Spleen (tissue), 11 donors: ENCODE measurements around the gene TMEM92. TPM values are rescaled to one million over a fixed set of nuclear protein-coding genes. Genes with fewer than 3 reads are reported as not detected.

Source experiments
- DNase-seq: peaks from one replicate; pipeline ENCODE4 v3.0.0-alpha.2; 2020
- H3K27ac ChIP-seq, 8 donors: fragments of 200-600 bp; sonication (generic) in 7 of 8; 1 replicate in 4 of 8; 2 replicates in 4 of 8; pipeline versions ENCODE4 v1.5.0 to v1.8.0; 2016 to 2021; ENCODE audit warnings: inconsistent platforms in 4 of 8, mild to moderate bottlenecking in 4 of 8, moderate library complexity in 1 of 8
- H3K27me3 ChIP-seq, 7 donors: fragments of 200-600 bp; sonication (generic) in 6 of 7; replicated peaks in 1 of 7; 1 replicate in 4 of 7; 2 replicates in 3 of 7; pipeline versions ENCODE4 v1.5.0 to v1.8.0; 2016 to 2021; ENCODE audit warnings: inconsistent platforms in 3 of 7, mild to moderate bottlenecking in 1 of 7
- H3K36me3 ChIP-seq, 6 donors: fragments of 200-600 bp; sonication (generic) in 5 of 6; 1 replicate in 4 of 6; 2 replicates in 2 of 6; pipeline versions ENCODE4 v1.5.0 to v1.8.0; 2016 to 2021; ENCODE audit warnings: inconsistent platforms in 2 of 6
- H3K4me1 ChIP-seq, 6 donors: fragments of 200-600 bp; sonication (generic) in 5 of 6; 1 replicate in 3 of 6; 2 replicates in 3 of 6; pipeline versions ENCODE4 v1.5.0 to v1.8.0; 2016 to 2021; ENCODE audit warnings: inconsistent platforms in 3 of 6
- H3K4me3 ChIP-seq, 8 donors: fragments of 200-600 bp; sonication (generic) in 7 of 8; 1 replicate in 4 of 8; 2 replicates in 4 of 8; pipeline versions ENCODE4 v1.5.0 to v1.8.0; 2016 to 2021; ENCODE audit warnings: inconsistent platforms in 4 of 8, mild to moderate bottlenecking in 4 of 8, moderate library complexity in 2 of 8
- H3K9me3 ChIP-seq, 8 donors: fragments of 200-600 bp; sonication (generic) in 7 of 8; 1 replicate in 4 of 8; 2 replicates in 4 of 8; pipeline versions ENCODE4 v1.5.0 to v1.8.0; 2016 to 2021; ENCODE audit warnings: inconsistent platforms in 4 of 8
- CTCF ChIP-seq, 11 experiments: fragments of 200-600 bp in 7 of 11; fragments of 450-650 bp in 4 of 11; sonication (generic) in 4 of 11; IDR thresholded peaks in 8 of 11; conservative IDR thresholded peaks in 3 of 11; 1 replicate in 7 of 11; 2 replicates in 4 of 11; pipeline versions ENCODE4 v1.4.0 to v1.8.0; 2016 to 2021; ENCODE audit warnings: antibody characterized with exemption in 11 of 11, inconsistent platforms in 4 of 11, mild to moderate bottlenecking in 1 of 11
- POLR2A ChIP-seq, 3 donors: fragments of 450-650 bp; IDR thresholded peaks; one replicate each; pipeline ENCODE4 v1.5.1; 2017; ENCODE audit warnings: antibody characterized with exemption in 3 of 3, mild to moderate bottlenecking in 1 of 3
- POLR2AphosphoS5 ChIP-seq, 3 donors: sonication (generic); formaldehyde crosslinking; IDR thresholded peaks; one replicate each; pipeline ENCODE4 v1.5.1; 2017; ENCODE audit warnings: antibody characterized with exemption in 3 of 3
- WGBS, 5 donors: extraction: QIAGEN DNeasy Blood & Tissue Kit in 3 of 5; methylation state at CpG; one replicate each; pipeline versions ENCODE4 v1.1.5 to v1.1.7; 2013 to 2018; 5-methylcytosine and 5-hydroxymethylcytosine counted together
- intact Hi-C: fragments of 100-400 bp; cut with DNase I; formaldehyde crosslinking; loops from one replicate; pipeline ENCODE4 v1.15.0; 2023; ENCODE audit warnings: low total_unique reads
- polyA plus RNA-seq, 3 donors: library from polyadenylated mRNA; stranded (reverse); fragments of 200-250 nt; gene quantifications; one replicate each; pipeline ENCODE4 v1.2.1, GENCODE V29; 2013
- small RNA-seq, 4 donors: library from RNA; depleted of rRNA; stranded (forward); fragments of <200 nt; gene quantifications; one replicate each; pipeline ENCODE3, GENCODE V24; 2016
- total RNA-seq, 7 donors: library from RNA; depleted of rRNA in 3 of 7; stranded (reverse); fragments of >200 nt in 3 of 7; fragmentation: NEBNext Ultra II Directional in 4 of 7; extraction: Animal tissue kit (Norgen Biotek cat#: 25700) in 4 of 7; gene quantifications; one replicate each; pipeline versions ENCODE4 v1.1.0 to v1.2.1, GENCODE V29; 2016 to 2021
- donor health status: healthy with polysubstance abuse.
- donor health status: DM: no; HTN: no; CAD: no; lungs with moderate emphysema.
- donor health status: DM: no; HTN: no; CAD: no.
- donor health status: Bipolar disorder and iron deficiency.
- donor health status: healthy.
- donor health status: DM: no; HTN: no; CAD: no.
- donor health status: DM: yes; HTN: yes; CAD: no.

TMEM92 gene
- total and polyA plus RNA-seq, 10 donors = 0.06 to 0.49 (median 0.44) TPM; not detected in 7

- DNase-seq = no peak
- H3K9me3 ChIP-seq = no peaks in the 10 kb centered on the region
- no peaks in the 10 kb centered on the region for H3K36me3 ChIP-seq
- peaks cover 0 to 8% (median 0%) of the 10 kb centered on the region in 6 donors for H3K4me1 ChIP-seq
- no peak overlapping the region for H3K4me3 ChIP-seq
- WGBS, 5 donors = 76 to 83% (median 79%) methylated on average over 20 to 21 of the region's 21 CpGs
- intact Hi-C loops = no loop called here
- no peak for TF ChIP-seq CTCF (IDR thresholded peaks at IDR 0.05 in 8 of 11, conservative IDR thresholded peaks at IDR 0.05 in 3 of 11)
- no peak for TF ChIP-seq POLR2A (IDR thresholded peaks at IDR 0.05)
- TF ChIP-seq POLR2AphosphoS5 (IDR thresholded peaks at IDR 0.05) = no peak
- no peak overlapping the region for H3K27ac ChIP-seq
- peaks cover 0 to 22% (median 0%) of the 10 kb centered on the region in 7 donors for H3K27me3 ChIP-seq
These were observed 54.4 kb downstream of the TMEM92 start for GRCh38 chr17:50328363-50329325.

- H3K27me3 ChIP-seq = peaks cover 0 to 26% (median 0%) of the 10 kb centered on the region in 7 donors
- TF ChIP-seq CTCF (IDR thresholded peaks at IDR 0.05 in 8 of 11, conservative IDR thresholded peaks at IDR 0.05 in 3 of 11) = no peak
- no peak for TF ChIP-seq POLR2A (IDR thresholded peaks at IDR 0.05)
- no peak for TF ChIP-seq POLR2AphosphoS5 (IDR thresholded peaks at IDR 0.05)
- no peak overlapping the region for H3K4me3 ChIP-seq
- H3K9me3 ChIP-seq = no peaks in the 10 kb centered on the region
- intact Hi-C loops = no loop called here
- DNase-seq = no peak
- peaks cover 0 to 13% (median 0%) of the 10 kb centered on the region in 6 donors for H3K4me1 ChIP-seq
- no peak overlapping the region for H3K27ac ChIP-seq
- 80 to 85% (median 85%) methylated on average over 3 of the region's 3 CpGs for WGBS, 5 donors
- H3K36me3 ChIP-seq = no peaks in the 10 kb centered on the region
These were observed 55.5 kb downstream of the TMEM92 start for GRCh38 chr17:50329716-50330115.

- peaks cover 0 to 13% (median 0%) of the 10 kb centered on the region in 6 donors for H3K4me1 ChIP-seq
- H3K9me3 ChIP-seq = no peaks in the 10 kb centered on the region
- WGBS, 5 donors = 87 to 94% (median 92%) methylated on average over 11 of the region's 11 CpGs
- intact Hi-C loops = no loop called here
- peaks cover 0 to 31% (median 0%) of the 10 kb centered on the region in 7 donors for H3K27me3 ChIP-seq
- no peaks in the 10 kb centered on the region for H3K36me3 ChIP-seq
- TF ChIP-seq POLR2A (IDR thresholded peaks at IDR 0.05) (no peak), POLR2AphosphoS5 (IDR thresholded peaks at IDR 0.05) (no peak), CTCF (IDR thresholded peaks at IDR 0.05 in 8 of 11, conservative IDR thresholded peaks at IDR 0.05 in 3 of 11) (no peak)
- DNase-seq = no peak
- H3K27ac ChIP-seq = no peak overlapping the region
- no peak overlapping the region for H3K4me3 ChIP-seq
These were observed 56.0 kb downstream of the TMEM92 start for GRCh38 chr17:50330151-50330775.

Small RNAs within 50 kb of the gene (small RNA-seq; reads per million reads assigned to genes)
- 0 reads per million in 4 donors for gene SUMO2P7

Other genes starting within 250 kb of the TMEM92 start
- gene ITGA3, start 218.4 kb upstream of the TMEM92 start, total RNA-seq = 10 to 100 TPM; 22.7 to 52.3 (median 41.1) TPM
- gene ITGA3, start 218.4 kb upstream of the TMEM92 start, polyA plus RNA-seq = 10 to 100 TPM in 1 of 3 donors, 1 to 10 TPM in 2; 5.5 to 16.6 (median 8.1) TPM
- gene PDK2, start 179.1 kb upstream of the TMEM92 start, total RNA-seq = 10 to 100 TPM; 22.9 to 41.5 (median 26.1) TPM
- gene PDK2, start 179.1 kb upstream of the TMEM92 start, polyA plus RNA-seq = 10 to 100 TPM in 1 of 3 donors, 1 to 10 TPM in 2; 8.7 to 16.9 (median 9.5) TPM
- 1 to 10 TPM; 1.2 to 7.5 (median 4.1) TPM for gene SAMD14, start 144.3 kb upstream of the TMEM92 start, total RNA-seq
- 1 to 10 TPM; 1.1 to 1.9 (median 1.1) TPM for gene SAMD14, start 144.3 kb upstream of the TMEM92 start, polyA plus RNA-seq
- gene PPP1R9B, start 123.8 kb upstream of the TMEM92 start, total RNA-seq = 100 to 1,000 TPM in 4 of 7 donors, 10 to 100 TPM in 3; 54.1 to 136 (median 112) TPM
- 100 to 1,000 TPM in 1 of 3 donors, 10 to 100 TPM in 2; 30.0 to 105 (median 40.9) TPM for gene PPP1R9B, start 123.8 kb upstream of the TMEM92 start, polyA plus RNA-seq
- 1 to 10 TPM in 6 of 7 donors, not detected in 1; 1.2 to 4.7 (median 2.7) TPM for gene SGCA, start 108.5 kb upstream of the TMEM92 start, total RNA-seq
- gene SGCA, start 108.5 kb upstream of the TMEM92 start, polyA plus RNA-seq = 1 to 10 TPM; 3.7 to 5.9 (median 5.7) TPM
- gene COL1A1, start 72.8 kb upstream of the TMEM92 start, total RNA-seq = 100 to 1,000 TPM in 2 of 7 donors, 10 to 100 TPM in 4, 1 to 10 TPM in 1; 7.4 to 458 (median 65.4) TPM
- 10 to 100 TPM in 2 of 3 donors, 1 to 10 TPM in 1; 7.1 to 24.0 (median 11.3) TPM for gene COL1A1, start 72.8 kb upstream of the TMEM92 start, polyA plus RNA-seq
- 10 to 100 TPM; 17.9 to 27.3 (median 23.3) TPM for gene XYLT2, start 71.7 kb downstream of the TMEM92 start, total RNA-seq
- gene XYLT2, start 71.7 kb downstream of the TMEM92 start, polyA plus RNA-seq = 10 to 100 TPM; 10.0 to 19.1 (median 14.2) TPM
- gene MRPL27, start 98.7 kb downstream of the TMEM92 start, total RNA-seq = 10 to 100 TPM; 26.4 to 40.7 (median 34.0) TPM
- 100 to 1,000 TPM in 1 of 3 donors, 10 to 100 TPM in 2; 85.3 to 102 (median 92.8) TPM for gene MRPL27, start 98.7 kb downstream of the TMEM92 start, polyA plus RNA-seq
- gene EME1, start 98.8 kb downstream of the TMEM92 start, total RNA-seq = 1 to 10 TPM in 6 of 7 donors, under 1 TPM in 1; 0.66 to 3.6 (median 1.9) TPM
- 1 to 10 TPM; 1.1 to 3.0 (median 1.9) TPM for gene EME1, start 98.8 kb downstream of the TMEM92 start, polyA plus RNA-seq
- gene LRRC59, start 123.1 kb downstream of the TMEM92 start, total RNA-seq = 10 to 100 TPM; 38.9 to 71.3 (median 47.0) TPM
- gene LRRC59, start 123.1 kb downstream of the TMEM92 start, polyA plus RNA-seq = 10 to 100 TPM; 12.5 to 23.6 (median 18.8) TPM
- 10 to 100 TPM; 28.3 to 48.6 (median 41.9) TPM for gene ACSF2, start 151.8 kb downstream of the TMEM92 start, total RNA-seq
- 10 to 100 TPM; 21.7 to 50.0 (median 36.3) TPM for gene ACSF2, start 151.8 kb downstream of the TMEM92 start, polyA plus RNA-seq
- under 1 TPM in 1 of 7 donors, not detected in 6; 0.39 TPM for gene CHAD, start 194.4 kb downstream of the TMEM92 start, total RNA-seq
- gene CHAD, start 194.4 kb downstream of the TMEM92 start, polyA plus RNA-seq = not detected
- 10 to 100 TPM; 24.4 to 56.2 (median 39.4) TPM for gene RSAD1, start 204.4 kb downstream of the TMEM92 start, total RNA-seq
- gene RSAD1, start 204.4 kb downstream of the TMEM92 start, polyA plus RNA-seq = 10 to 100 TPM; 24.1 to 35.0 (median 30.7) TPM
- gene MYCBPAP, start 234.0 kb downstream of the TMEM92 start, total RNA-seq = 1 to 10 TPM in 3 of 7 donors, under 1 TPM in 4; 0.54 to 2.8 (median 0.98) TPM
- under 1 TPM; 0.15 to 0.18 (median 0.16) TPM for gene MYCBPAP, start 234.0 kb downstream of the TMEM92 start, polyA plus RNA-seq